K562 (cell line): ENCODE measurements around the gene LOXL3. TPM values are rescaled to one million over a fixed set of nuclear protein-coding genes. Genes with fewer than 3 reads are reported as not detected.

Source experiments
- ARID2 ChIP-seq: fragments of 450-650 bp; IDR thresholded peaks from 2 replicates; pipeline ENCODE4 v1.6.1; 2017; ENCODE audit warnings: antibody characterized with exemption, mild to moderate bottlenecking
- ARNT ChIP-seq, 2 experiments: fragments of 450-650 bp; IDR thresholded peaks; 2 replicates each; pipeline ENCODE4 v1.6.1; 2016; ENCODE audit warnings: mild to moderate bottlenecking in 1 of 2
- CEBPB ChIP-seq: fragments of 450-650 bp; IDR thresholded peaks from 2 replicates; pipeline ENCODE4 v1.6.1; 2016; ENCODE audit warnings: missing genetic modification characterization, missing compliant biosample characterization
- CHD4 ChIP-seq: fragments of 200-600 bp; sonication (generic); IDR thresholded peaks from 3 replicates; pipeline ENCODE4 v1.6.1; 2012; ENCODE audit warnings: low read depth, mild to moderate bottlenecking, mixed read lengths, low read length, inconsistent platforms; ENCODE audit not compliant: insufficient read depth, insufficient replicate concordance, poor library complexity, severe bottlenecking
- EGR1 ChIP-seq: fragments of 450-650 bp; conservative IDR thresholded peaks from 2 replicates; pipeline ENCODE4 v1.6.1; 2017; ENCODE audit warnings: mild to moderate bottlenecking
- GTF2F1 ChIP-seq: IDR thresholded peaks from 2 replicates; pipeline ENCODE4 v1.6.1; 2011; ENCODE audit warnings: low read depth, low read length, improper control_type of control experiment
- NR4A1 ChIP-seq, 2 experiments: fragments of 250-450 bp in 1 of 2; fragments of 450-650 bp in 1 of 2; sonication (Bioruptor Pico) in 1 of 2; IDR thresholded peaks; 2 replicates each; pipeline versions ENCODE4 v1.4.0 to v1.6.1; 2016 to 2020; ENCODE audit warnings: mild to moderate bottlenecking in 2 of 2, missing compliant biosample characterization in 1 of 2, missing genetic modification characterization in 1 of 2, moderate library complexity in 1 of 2
- POLR3G ChIP-seq: IDR thresholded peaks from 2 replicates; pipeline ENCODE4 v1.6.1; 2011; ENCODE audit not compliant: insufficient read length, insufficient replicate concordance; ENCODE audit errors: extremely low read depth
- STAG1 ChIP-seq: sonication (generic); formaldehyde crosslinking; IDR thresholded peaks from 2 replicates; pipeline ENCODE4 v1.5.0; 2020; ENCODE audit warnings: missing genetic modification reagents, borderline replicate concordance
- TARDBP ChIP-seq: fragments of 450-650 bp; IDR thresholded peaks from 2 replicates; pipeline ENCODE4 v1.6.1; 2016
- ZNF507 ChIP-seq: conservative IDR thresholded peaks from 2 replicates; pipeline ENCODE4 v1.6.1; 2017; ENCODE audit warnings: missing genetic modification characterization, missing compliant biosample characterization
- polyA plus RNA-seq, 8 experiments: library from polyadenylated mRNA; depleted of rRNA in 4 of 8; stranded (reverse) in 5 of 8; unstranded in 3 of 8; fragments of >200 nt; fragmentation: Nextera tagmentation in 2 of 8; fragmentation: Illumina TruSeq in 1 of 8; extraction: Ambion mirVana in 2 of 8; extraction: Trizol in 1 of 8; gene quantifications; 2 replicates each; pipeline versions ENCODE4 v1.2.1 to v1.2.3, GENCODE V29; 2011 to 2014; ENCODE audit warnings: inconsistent platforms in 1 of 8, missing spikeins in 1 of 8
- total RNA-seq, 7 experiments: library from RNA; depleted of rRNA in 6 of 7; stranded (reverse); fragments of >200 nt in 6 of 7; fragmentation: Illumina TruSeq in 2 of 7; extraction: Trizol in 2 of 7; gene quantifications; 2 replicates each; pipeline versions ENCODE4 v1.2.1 to v1.2.3, GENCODE V29; 2011 to 2021; ENCODE audit warnings: low replicate concordance in 1 of 7
- TF ChIP-seq, protein P1 (sequence below): fragments of 250-450 bp; sonication (Bioruptor Pico); IDR thresholded peaks from 2 replicates; pipeline ENCODE4 v1.5.0; 2021; ENCODE audit warnings: mild to moderate bottlenecking, moderate library complexity
- TF ChIP-seq, protein P2 (sequence below): sonication (generic); formaldehyde crosslinking; IDR thresholded peaks from 2 replicates; pipeline ENCODE4 v1.8.1; 2023; ENCODE audit warnings: mild to moderate bottlenecking, missing genetic modification reagents
- TF ChIP-seq, protein P3 (sequence below): fragments of 250-450 bp; sonication (Bioruptor Pico); IDR thresholded peaks from 2 replicates; pipeline ENCODE4 v1.9.0; 2021; ENCODE audit warnings: mild to moderate bottlenecking, inconsistent platforms
- TF ChIP-seq, protein P4 (sequence below): fragments of 450-650 bp; IDR thresholded peaks from 2 replicates; pipeline ENCODE4 v1.6.1; 2018; ENCODE audit not compliant: partially characterized antibody

Gene LOXL3
- total and polyA plus RNA-seq, 9 of the 15 experiments (the other 6 are each of a cell fraction or from before 2014, with no cell fraction given) = 0.22 to 0.99 (median 0.31) TPM

DNA sequence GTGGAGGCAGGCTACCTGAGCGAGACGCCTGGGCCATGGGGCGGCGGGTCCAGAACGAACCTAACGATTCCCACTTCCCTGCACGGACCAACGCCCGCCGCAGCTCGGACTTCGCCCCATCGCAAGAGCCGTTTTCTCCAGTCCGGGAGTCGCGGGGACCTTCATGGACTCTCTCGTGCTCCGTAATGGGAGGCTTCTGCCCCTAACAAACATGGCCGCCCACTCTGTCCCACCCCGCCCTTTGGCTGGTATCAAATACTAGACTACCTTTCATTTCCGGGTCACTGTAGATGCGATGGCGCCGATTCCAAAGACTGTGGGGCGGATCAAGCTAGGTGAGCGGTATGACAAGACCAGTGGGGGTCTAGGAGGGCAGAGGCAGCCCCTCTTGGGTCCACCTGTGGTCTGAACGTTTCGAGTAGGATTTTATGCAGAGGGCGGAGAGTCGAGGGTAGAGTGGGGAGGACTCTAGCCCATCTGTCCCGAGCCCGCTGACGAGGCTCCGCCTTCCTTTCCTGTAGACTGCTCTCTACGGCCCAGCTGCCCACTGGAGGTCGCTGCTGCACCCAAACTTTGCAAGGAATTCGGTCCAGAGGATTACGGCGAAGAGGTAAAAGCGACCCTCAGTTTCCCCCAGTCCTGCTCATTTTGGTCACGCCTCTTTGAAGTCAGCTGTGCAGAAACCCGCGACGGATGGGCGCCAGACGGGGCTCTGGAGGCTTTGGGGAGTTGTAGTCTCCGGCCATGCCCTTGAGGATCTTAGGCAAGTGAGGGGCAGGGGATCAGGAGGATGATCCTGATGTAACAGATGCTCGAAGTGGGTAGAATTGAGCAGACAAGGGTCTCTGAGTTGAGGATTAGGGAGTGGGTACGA lies 70.7 kb downstream of the LOXL3 start, which contains the start of the genes CCDC142 and TTC31 (continued):
- TF ChIP-seq, protein P1, sequence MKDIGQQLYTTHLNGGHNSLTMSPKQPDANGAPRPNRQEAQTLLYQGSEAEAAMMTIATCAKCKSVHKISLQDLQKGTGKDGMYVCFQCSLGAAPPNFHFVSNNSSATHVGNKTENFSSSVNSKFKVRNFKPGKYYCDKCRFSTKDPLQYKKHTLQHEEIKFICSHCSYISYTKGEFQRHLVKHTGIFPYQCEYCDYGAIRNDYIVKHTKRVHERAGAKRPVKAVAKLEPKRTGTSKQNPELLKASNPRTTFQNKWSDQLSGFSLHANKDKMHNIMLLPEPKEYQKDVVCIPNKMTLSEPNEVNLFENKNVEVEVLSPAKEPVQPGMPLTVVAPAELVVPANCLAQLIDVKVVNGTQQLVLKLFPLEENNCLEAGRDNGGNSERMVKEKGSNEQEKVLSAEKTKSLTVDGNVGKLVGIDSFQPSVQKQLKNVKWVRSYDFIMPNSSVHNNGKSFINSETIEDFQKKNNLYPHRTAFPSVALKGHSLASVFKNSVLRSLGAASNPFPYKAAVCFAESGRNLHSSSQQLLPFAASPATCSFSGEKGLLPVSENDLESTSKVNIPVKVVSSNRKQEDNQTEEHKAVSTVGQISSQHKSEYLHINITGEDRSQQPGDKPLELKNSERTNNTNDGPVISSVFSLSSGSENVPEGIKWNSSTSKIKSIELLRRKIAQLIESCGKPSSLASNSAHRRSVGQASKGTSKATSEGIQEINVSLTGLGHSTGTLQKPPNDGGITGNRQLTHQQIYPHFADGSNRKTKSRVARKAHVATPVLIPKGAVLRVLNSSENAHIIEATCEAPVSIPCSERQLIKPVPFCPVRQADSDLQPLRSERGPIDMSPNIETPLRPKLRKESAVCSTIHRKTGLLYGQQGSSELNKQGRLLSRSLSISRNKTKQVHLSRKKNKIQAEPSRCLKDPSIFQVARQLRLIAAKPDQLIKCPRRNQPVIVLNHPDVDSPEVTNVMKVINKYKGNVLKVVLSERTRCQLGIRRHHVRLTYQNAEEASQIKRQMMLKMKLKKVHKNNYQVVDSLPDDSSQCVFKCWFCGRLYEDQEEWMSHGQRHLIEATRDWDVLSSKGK (CRISPR knock-in tag) = no peak
- TF ChIP-seq, protein P2, sequence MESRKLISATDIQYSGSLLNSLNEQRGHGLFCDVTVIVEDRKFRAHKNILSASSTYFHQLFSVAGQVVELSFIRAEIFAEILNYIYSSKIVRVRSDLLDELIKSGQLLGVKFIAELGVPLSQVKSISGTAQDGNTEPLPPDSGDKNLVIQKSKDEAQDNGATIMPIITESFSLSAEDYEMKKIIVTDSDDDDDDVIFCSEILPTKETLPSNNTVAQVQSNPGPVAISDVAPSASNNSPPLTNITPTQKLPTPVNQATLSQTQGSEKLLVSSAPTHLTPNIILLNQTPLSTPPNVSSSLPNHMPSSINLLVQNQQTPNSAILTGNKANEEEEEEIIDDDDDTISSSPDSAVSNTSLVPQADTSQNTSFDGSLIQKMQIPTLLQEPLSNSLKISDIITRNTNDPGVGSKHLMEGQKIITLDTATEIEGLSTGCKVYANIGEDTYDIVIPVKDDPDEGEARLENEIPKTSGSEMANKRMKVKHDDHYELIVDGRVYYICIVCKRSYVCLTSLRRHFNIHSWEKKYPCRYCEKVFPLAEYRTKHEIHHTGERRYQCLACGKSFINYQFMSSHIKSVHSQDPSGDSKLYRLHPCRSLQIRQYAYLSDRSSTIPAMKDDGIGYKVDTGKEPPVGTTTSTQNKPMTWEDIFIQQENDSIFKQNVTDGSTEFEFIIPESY (CRISPR knock-in tag) = no peak
- TF ChIP-seq TARDBP (0 out of 2 replicates have a peak, but pooled peaks have one; percentile 44), NR4A1 (CRISPR knock-in tag; IDR thresholded peaks at IDR 0.05) (no peak), NR4A1 (tag; IDR thresholded peaks at IDR 0.05) (no peak), STAG1 (no peak), ZNF507 (tag) (no peak), GTF2F1 (no peak), CHD4 (no peak), ARID2 (no peak), POLR3G (no peak), EGR1 (no peak), CEBPB (tag) (no peak), ARNT (IDR thresholded peaks at IDR 0.05) (peak; percentile 73 to 81)
- TF ChIP-seq, protein P3, sequence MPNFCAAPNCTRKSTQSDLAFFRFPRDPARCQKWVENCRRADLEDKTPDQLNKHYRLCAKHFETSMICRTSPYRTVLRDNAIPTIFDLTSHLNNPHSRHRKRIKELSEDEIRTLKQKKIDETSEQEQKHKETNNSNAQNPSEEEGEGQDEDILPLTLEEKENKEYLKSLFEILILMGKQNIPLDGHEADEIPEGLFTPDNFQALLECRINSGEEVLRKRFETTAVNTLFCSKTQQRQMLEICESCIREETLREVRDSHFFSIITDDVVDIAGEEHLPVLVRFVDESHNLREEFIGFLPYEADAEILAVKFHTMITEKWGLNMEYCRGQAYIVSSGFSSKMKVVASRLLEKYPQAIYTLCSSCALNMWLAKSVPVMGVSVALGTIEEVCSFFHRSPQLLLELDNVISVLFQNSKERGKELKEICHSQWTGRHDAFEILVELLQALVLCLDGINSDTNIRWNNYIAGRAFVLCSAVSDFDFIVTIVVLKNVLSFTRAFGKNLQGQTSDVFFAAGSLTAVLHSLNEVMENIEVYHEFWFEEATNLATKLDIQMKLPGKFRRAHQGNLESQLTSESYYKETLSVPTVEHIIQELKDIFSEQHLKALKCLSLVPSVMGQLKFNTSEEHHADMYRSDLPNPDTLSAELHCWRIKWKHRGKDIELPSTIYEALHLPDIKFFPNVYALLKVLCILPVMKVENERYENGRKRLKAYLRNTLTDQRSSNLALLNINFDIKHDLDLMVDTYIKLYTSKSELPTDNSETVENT = no peak
- TF ChIP-seq, protein P4, sequence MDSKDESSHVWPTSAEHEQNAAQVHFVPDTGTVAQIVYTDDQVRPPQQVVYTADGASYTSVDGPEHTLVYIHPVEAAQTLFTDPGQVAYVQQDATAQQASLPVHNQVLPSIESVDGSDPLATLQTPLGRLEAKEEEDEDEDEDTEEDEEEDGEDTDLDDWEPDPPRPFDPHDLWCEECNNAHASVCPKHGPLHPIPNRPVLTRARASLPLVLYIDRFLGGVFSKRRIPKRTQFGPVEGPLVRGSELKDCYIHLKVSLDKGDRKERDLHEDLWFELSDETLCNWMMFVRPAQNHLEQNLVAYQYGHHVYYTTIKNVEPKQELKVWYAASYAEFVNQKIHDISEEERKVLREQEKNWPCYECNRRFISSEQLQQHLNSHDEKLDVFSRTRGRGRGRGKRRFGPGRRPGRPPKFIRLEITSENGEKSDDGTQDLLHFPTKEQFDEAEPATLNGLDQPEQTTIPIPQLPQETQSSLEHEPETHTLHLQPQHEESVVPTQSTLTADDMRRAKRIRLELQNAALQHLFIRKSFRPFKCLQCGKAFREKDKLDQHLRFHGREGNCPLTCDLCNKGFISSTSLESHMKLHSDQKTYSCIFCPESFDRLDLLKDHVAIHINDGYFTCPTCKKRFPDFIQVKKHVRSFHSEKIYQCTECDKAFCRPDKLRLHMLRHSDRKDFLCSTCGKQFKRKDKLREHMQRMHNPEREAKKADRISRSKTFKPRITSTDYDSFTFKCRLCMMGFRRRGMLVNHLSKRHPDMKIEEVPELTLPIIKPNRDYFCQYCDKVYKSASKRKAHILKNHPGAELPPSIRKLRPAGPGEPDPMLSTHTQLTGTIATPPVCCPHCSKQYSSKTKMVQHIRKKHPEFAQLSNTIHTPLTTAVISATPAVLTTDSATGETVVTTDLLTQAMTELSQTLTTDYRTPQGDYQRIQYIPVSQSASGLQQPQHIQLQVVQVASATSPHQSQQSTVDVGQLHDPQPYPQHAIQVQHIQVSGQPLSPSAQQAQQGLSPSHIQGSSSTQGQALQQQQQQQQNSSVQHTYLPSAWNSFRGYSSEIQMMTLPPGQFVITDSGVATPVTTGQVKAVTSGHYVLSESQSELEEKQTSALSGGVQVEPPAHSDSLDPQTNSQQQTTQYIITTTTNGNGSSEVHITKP = no peak
